ENCODE measurements around the gene S1PR3.

S1PR3 gene

GRCh38 chr9:89047667-89048066 is 56.4 kb downstream of the S1PR3 start:
- DNase-seq: no peak
- no peaks in the 10 kb centered on the region for H4K20me1 ChIP-seq (ENCODE audit: insufficient read depth, low read length)
- H2AFZ ChIP-seq (ENCODE audit: low read depth, low read length): no peak overlapping the region
- H3K4me1 ChIP-seq (ENCODE audit: insufficient read depth, low read length): no peaks in the 10 kb centered on the region
- H3K27me3 ChIP-seq (ENCODE audit: insufficient read depth, low read length, poor library complexity): no peaks in the 10 kb centered on the region
- no peaks in the 10 kb centered on the region for H3K79me2 ChIP-seq (ENCODE audit: insufficient read depth, low read length)
- no peak overlapping the region for H3K4me2 ChIP-seq (ENCODE audit: insufficient read depth, low read length)
- H3K9ac ChIP-seq (ENCODE audit: low read depth, low read length): no peak overlapping the region
- no peak overlapping the region for H3K4me3 ChIP-seq (ENCODE audit: low read depth in 1 of 2, low read length in 2 of 2)
- TF ChIP-seq EZH2 (IDR thresholded peaks at IDR 0.05; ENCODE audit: borderline replicate concordance, low read depth, low read length, severe bottlenecking): no peak
- TF ChIP-seq CTCF (IDR thresholded peaks at IDR 0.05; ENCODE audit: borderline replicate concordance, extremely low read depth, low read length, poor library complexity, severe bottlenecking): no peak
- no peaks in the 10 kb centered on the region for H3K9me3 ChIP-seq (ENCODE audit: insufficient read depth, low read length, severe bottlenecking)
- no peak overlapping the region for H3K27ac ChIP-seq (ENCODE audit: low read length)
- no peaks in the 10 kb centered on the region for H3K36me3 ChIP-seq (ENCODE audit: insufficient read depth, low read length)
- ATAC-seq (ENCODE audit: insufficient read depth, low read depth): no peak

GRCh38 chr9:89048616-89049015 is 57.3 kb downstream of the S1PR3 start:
- ATAC-seq (ENCODE audit: insufficient read depth, low read depth) (no peak), DNase-seq (no peak)
- no peaks in the 10 kb centered on the region for H3K27me3 ChIP-seq (ENCODE audit: insufficient read depth, low read length, poor library complexity)
- H3K36me3 ChIP-seq (ENCODE audit: insufficient read depth, low read length): no peaks in the 10 kb centered on the region
- no peak overlapping the region for H3K4me2 ChIP-seq (ENCODE audit: insufficient read depth, low read length)
- H2AFZ ChIP-seq (ENCODE audit: low read depth, low read length): no peak overlapping the region
- H3K9ac ChIP-seq (ENCODE audit: low read depth, low read length): no peak overlapping the region
- TF ChIP-seq EZH2 (IDR thresholded peaks at IDR 0.05; ENCODE audit: borderline replicate concordance, low read depth, low read length, severe bottlenecking) (no peak), CTCF (IDR thresholded peaks at IDR 0.05; ENCODE audit: borderline replicate concordance, extremely low read depth, low read length, poor library complexity, severe bottlenecking) (no peak)
- no peaks in the 10 kb centered on the region for H3K9me3 ChIP-seq (ENCODE audit: insufficient read depth, low read length, severe bottlenecking)
- no peaks in the 10 kb centered on the region for H3K4me1 ChIP-seq (ENCODE audit: insufficient read depth, low read length)
- no peaks in the 10 kb centered on the region for H4K20me1 ChIP-seq (ENCODE audit: insufficient read depth, low read length)
- no peaks in the 10 kb centered on the region for H3K79me2 ChIP-seq (ENCODE audit: insufficient read depth, low read length)
- H3K4me3 ChIP-seq (ENCODE audit: low read depth in 1 of 2, low read length in 2 of 2): no peak overlapping the region
- H3K27ac ChIP-seq (ENCODE audit: low read length): no peak overlapping the region

GRCh38 chr9:89049646-89050045 is 58.4 kb downstream of the S1PR3 start:
- no peak for ATAC-seq (ENCODE audit: insufficient read depth, low read depth)
- no peak overlapping the region for H3K4me3 ChIP-seq (ENCODE audit: low read depth in 1 of 2, low read length in 2 of 2)
- no peak for TF ChIP-seq CTCF (IDR thresholded peaks at IDR 0.05; ENCODE audit: borderline replicate concordance, extremely low read depth, low read length, poor library complexity, severe bottlenecking)
- TF ChIP-seq EZH2 (IDR thresholded peaks at IDR 0.05; ENCODE audit: borderline replicate concordance, low read depth, low read length, severe bottlenecking): no peak
- no peak overlapping the region for H3K4me2 ChIP-seq (ENCODE audit: insufficient read depth, low read length)
- no peak for DNase-seq
- H3K36me3 ChIP-seq (ENCODE audit: insufficient read depth, low read length): no peaks in the 10 kb centered on the region
- H3K27me3 ChIP-seq (ENCODE audit: insufficient read depth, low read length, poor library complexity): no peaks in the 10 kb centered on the region
- H2AFZ ChIP-seq (ENCODE audit: low read depth, low read length): no peak overlapping the region
- H4K20me1 ChIP-seq (ENCODE audit: insufficient read depth, low read length): no peaks in the 10 kb centered on the region
- no peaks in the 10 kb centered on the region for H3K4me1 ChIP-seq (ENCODE audit: insufficient read depth, low read length)
- H3K27ac ChIP-seq (ENCODE audit: low read length): no peak overlapping the region
- no peaks in the 10 kb centered on the region for H3K9me3 ChIP-seq (ENCODE audit: insufficient read depth, low read length, severe bottlenecking)
- H3K9ac ChIP-seq (ENCODE audit: low read depth, low read length): no peak overlapping the region
- H3K79me2 ChIP-seq (ENCODE audit: insufficient read depth, low read length): no peaks in the 10 kb centered on the region
